Esophagus squamous epithelium (tissue), 4 donors: Measurements from ENCODE around the gene ZNF800.

Source experiments
- POLR2A ChIP-seq, 4 donors: fragments of 450-650 bp; IDR thresholded peaks; one replicate each; pipeline ENCODE4 v1.6.1; 2017; ENCODE audit warnings: antibody characterized with exemption in 4 of 4, mild to moderate bottlenecking in 4 of 4, moderate library complexity in 3 of 4
- TF ChIP-seq, protein P1 (sequence below), 6 experiments: fragments of 450-650 bp in 4 of 6; fragments of 200-600 bp in 2 of 6; sonication (generic) in 2 of 6; IDR thresholded peaks; one replicate each; pipeline ENCODE4 v1.5.1; 2016 to 2019; ENCODE audit warnings: antibody characterized with exemption in 6 of 6, mild to moderate bottlenecking in 4 of 6, moderate library complexity in 4 of 6

DNA sequence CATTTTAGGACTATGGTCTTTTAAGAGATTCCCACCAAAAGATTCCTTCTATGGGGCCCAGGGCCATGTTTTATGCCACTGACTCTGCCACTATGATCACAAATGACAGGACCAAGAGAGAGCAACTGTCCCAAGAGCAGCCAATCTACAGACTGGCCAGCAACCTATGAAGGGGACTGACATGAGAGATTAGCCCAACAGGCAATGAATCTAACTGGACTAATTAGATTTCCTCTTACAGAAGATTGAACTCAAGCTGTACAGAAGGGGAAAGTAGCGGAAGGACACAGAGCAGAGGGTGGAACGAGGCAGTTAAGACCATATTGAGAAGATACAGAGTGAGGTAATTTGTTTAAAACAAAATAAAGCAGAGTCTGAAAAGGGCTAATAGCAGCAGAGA, 25.8 kb downstream of the ZNF800 start:
- TF ChIP-seq, protein P1, sequence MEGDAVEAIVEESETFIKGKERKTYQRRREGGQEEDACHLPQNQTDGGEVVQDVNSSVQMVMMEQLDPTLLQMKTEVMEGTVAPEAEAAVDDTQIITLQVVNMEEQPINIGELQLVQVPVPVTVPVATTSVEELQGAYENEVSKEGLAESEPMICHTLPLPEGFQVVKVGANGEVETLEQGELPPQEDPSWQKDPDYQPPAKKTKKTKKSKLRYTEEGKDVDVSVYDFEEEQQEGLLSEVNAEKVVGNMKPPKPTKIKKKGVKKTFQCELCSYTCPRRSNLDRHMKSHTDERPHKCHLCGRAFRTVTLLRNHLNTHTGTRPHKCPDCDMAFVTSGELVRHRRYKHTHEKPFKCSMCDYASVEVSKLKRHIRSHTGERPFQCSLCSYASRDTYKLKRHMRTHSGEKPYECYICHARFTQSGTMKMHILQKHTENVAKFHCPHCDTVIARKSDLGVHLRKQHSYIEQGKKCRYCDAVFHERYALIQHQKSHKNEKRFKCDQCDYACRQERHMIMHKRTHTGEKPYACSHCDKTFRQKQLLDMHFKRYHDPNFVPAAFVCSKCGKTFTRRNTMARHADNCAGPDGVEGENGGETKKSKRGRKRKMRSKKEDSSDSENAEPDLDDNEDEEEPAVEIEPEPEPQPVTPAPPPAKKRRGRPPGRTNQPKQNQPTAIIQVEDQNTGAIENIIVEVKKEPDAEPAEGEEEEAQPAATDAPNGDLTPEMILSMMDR (IDR thresholded peaks at IDR 0.05), result no peak
- no peak for TF ChIP-seq POLR2A (IDR thresholded peaks at IDR 0.05)
